H1 (cell line): ENCODE data around the gene ANXA4. TPM values are rescaled to one million over a fixed set of nuclear protein-coding genes. Genes with fewer than 3 reads are reported as not detected.

Experiments
- CTCF ChIA-PET: fragments of 300-600 bp; sonication (Branson Sonifier 250); formaldehyde crosslinking; loops from one replicate; lab custom pipeline; 2021; ENCODE audit not compliant: partially characterized antibody; lab: Charles Lee
- POLR2A ChIA-PET: fragments of 300-600 bp; sonication (Branson Sonifier 250); formaldehyde crosslinking; loops from one replicate; lab custom pipeline; 2021; ENCODE audit warnings: inconsistent platforms; ENCODE audit not compliant: partially characterized antibody; lab: Charles Lee
- DNase-seq, 2 experiments: peaks; one replicate each; pipeline versions ENCODE4 v3.0.0 to v3.0.0-alpha.2; 2010 to 2022; ENCODE audit warnings: low spot score in 2 of 2, low read depth in 1 of 2, mixed read lengths in 1 of 2
- FAIRE-seq: peaks from 2 replicates; lab custom pipeline; 2011; peaks lifted over from hg19 to GRCh38; lab: Jason Lieb, UNC
- H2AFZ ChIP-seq: 2 replicates; pipeline ENCODE4 v1.8.1; 2012; ENCODE audit warnings: low read length, inconsistent platforms
- H2AK5ac ChIP-seq: 2 replicates; pipeline ENCODE4 v1.6.1; 2013; ENCODE audit warnings: low read depth, low read length
- H2BK120ac ChIP-seq: replicated peaks from 2 replicates; pipeline ENCODE3; 2013; ENCODE audit warnings: low read depth, low read length, inconsistent platforms
- H2BK12ac ChIP-seq: 2 replicates; pipeline ENCODE4 v1.6.1; 2013; ENCODE audit warnings: low read depth, low read length
- H2BK15ac ChIP-seq: 2 replicates; pipeline ENCODE4 v1.6.1; 2013; ENCODE audit warnings: low read length
- H2BK20ac ChIP-seq: 2 replicates; pipeline ENCODE4 v1.6.1; 2013; ENCODE audit warnings: low read length
- H2BK5ac ChIP-seq: 2 replicates; pipeline ENCODE4 v1.6.1; 2013; ENCODE audit warnings: low read depth, low read length
- H3K14ac ChIP-seq: 2 replicates; pipeline ENCODE4 v1.6.1; 2013; ENCODE audit warnings: inconsistent platforms; ENCODE audit not compliant: insufficient read length
- H3K18ac ChIP-seq: 2 replicates; pipeline ENCODE4 v1.6.1; 2013; ENCODE audit warnings: low read length; ENCODE audit errors: extremely low read depth
- H3K23ac ChIP-seq: 2 replicates; pipeline ENCODE4 v1.6.1; 2013; ENCODE audit warnings: inconsistent platforms; ENCODE audit not compliant: insufficient read length
- H3K23me2 ChIP-seq: 2 replicates; pipeline ENCODE4 v1.6.1; 2013; ENCODE audit warnings: low read depth, low read length
- H3K27ac ChIP-seq: 2 replicates; pipeline ENCODE4 v1.6.1; 2011; ENCODE audit warnings: low read depth, low read length, inconsistent platforms
- H3K27me3 ChIP-seq, 4 experiments: replicated peaks in 1 of 4; 1 replicate in 1 of 4; 2 replicates in 3 of 4; pipeline versions ENCODE4 v1.6.1 to v1.8.1; 2011 to 2013; ENCODE audit warnings: low read length in 3 of 4, mild to moderate bottlenecking in 3 of 4, inconsistent platforms in 2 of 4, mixed read lengths in 2 of 4, moderate library complexity in 1 of 4; ENCODE audit not compliant: control insufficient read depth in 3 of 4, insufficient read depth in 3 of 4; ENCODE audit errors: extremely low read depth in 1 of 4
- H3K36me3 ChIP-seq, 4 experiments: 2 replicates each; pipeline versions ENCODE4 v1.6.1 to v1.8.1; 2011 to 2013; ENCODE audit warnings: mild to moderate bottlenecking in 4 of 4, low read length in 3 of 4, moderate library complexity in 2 of 4, control low read depth in 1 of 4, inconsistent platforms in 1 of 4; ENCODE audit not compliant: insufficient read depth in 4 of 4, control insufficient read depth in 2 of 4
- H3K4ac ChIP-seq: replicated peaks from 2 replicates; pipeline ENCODE3; 2013; ENCODE audit warnings: low read length, low read depth, mixed read lengths, inconsistent platforms; ENCODE audit not compliant: insufficient read length
- H3K4me1 ChIP-seq, 4 experiments: replicated peaks in 1 of 4; 1 replicate in 1 of 4; 2 replicates in 3 of 4; pipeline versions ENCODE4 v1.6.1 to v1.8.1; 2011 to 2013; ENCODE audit warnings: low read length in 3 of 4, inconsistent platforms in 2 of 4, mixed read lengths in 1 of 4; ENCODE audit not compliant: insufficient read depth in 4 of 4, control insufficient read depth in 3 of 4
- H3K4me2 ChIP-seq, 2 experiments: 2 replicates each; pipeline versions ENCODE4 v1.6.1 to v1.8.1; 2011 to 2013; ENCODE audit warnings: low read depth in 2 of 2, low read length in 2 of 2, control low read depth in 1 of 2, inconsistent platforms in 1 of 2, mild to moderate bottlenecking in 1 of 2; ENCODE audit not compliant: insufficient read depth in 1 of 2
- H3K4me3 ChIP-seq, 4 experiments: fragments of 200-600, 300-600 bp in 1 of 4; sonication (generic), shearing (Covaris generic), sonication (Bioruptor Twin) in 1 of 4; 2 replicates each; pipeline versions ENCODE4 v1.5.1 to v1.8.1; 2011 to 2016; ENCODE audit warnings: low read length in 4 of 4, low read depth in 3 of 4, control low read depth in 2 of 4, inconsistent platforms in 2 of 4, mild to moderate bottlenecking in 2 of 4, mixed read lengths in 1 of 4, moderate library complexity in 1 of 4; ENCODE audit not compliant: insufficient read depth in 2 of 4; ENCODE audit errors: extremely low read depth in 1 of 4
- H3K56ac ChIP-seq: replicated peaks from 2 replicates; pipeline ENCODE3; 2013; ENCODE audit warnings: low read depth, mild to moderate bottlenecking, mixed read lengths, low read length, inconsistent platforms; ENCODE audit not compliant: insufficient read length
- H3K79me1 ChIP-seq: 2 replicates; pipeline ENCODE4 v1.6.1; 2013; ENCODE audit warnings: low read depth, low read length, control low read depth
- H3K79me2 ChIP-seq, 2 experiments: 2 replicates each; pipeline versions ENCODE4 v1.6.1 to v1.8.1; 2012 to 2013; ENCODE audit warnings: low read length in 2 of 2, mild to moderate bottlenecking in 2 of 2, inconsistent platforms in 1 of 2; ENCODE audit not compliant: insufficient read depth in 2 of 2, control insufficient read depth in 1 of 2
- H3K9ac ChIP-seq, 4 experiments: replicated peaks in 1 of 4; 1 replicate in 1 of 4; 2 replicates in 3 of 4; pipeline versions ENCODE4 v1.6.1 to v1.8.1; 2011 to 2013; ENCODE audit warnings: low read depth in 3 of 4, low read length in 3 of 4, control low read depth in 2 of 4, mild to moderate bottlenecking in 2 of 4, moderate library complexity in 2 of 4, inconsistent platforms in 1 of 4; ENCODE audit errors: extremely low read depth in 1 of 4
- H3K9me3 ChIP-seq, 2 experiments: 2 replicates each; pipeline versions ENCODE4 v1.6.1 to v1.8.1; 2012 to 2013; ENCODE audit warnings: mild to moderate bottlenecking in 2 of 2, moderate library complexity in 2 of 2, control low read depth in 1 of 2, inconsistent platforms in 1 of 2, low read depth in 1 of 2, low read length in 1 of 2, mixed read lengths in 1 of 2; ENCODE audit not compliant: insufficient read depth in 2 of 2
- H4K20me1 ChIP-seq, 2 experiments: replicated peaks in 1 of 2; 2 replicates each; pipeline versions ENCODE3 to v1.8.1; 2011 to 2013; ENCODE audit warnings: inconsistent platforms in 2 of 2, low read length in 2 of 2, mild to moderate bottlenecking in 1 of 2; ENCODE audit not compliant: insufficient read depth in 2 of 2, control insufficient read depth in 1 of 2
- H4K5ac ChIP-seq: 2 replicates; pipeline ENCODE4 v1.6.1; 2013; ENCODE audit warnings: low read length, low read depth, mixed read lengths, inconsistent platforms; ENCODE audit not compliant: insufficient read length
- H4K8ac ChIP-seq: 2 replicates; pipeline ENCODE4 v1.8.0; 2013; ENCODE audit warnings: mild to moderate bottlenecking, moderate library complexity, low read length, inconsistent platforms; ENCODE audit not compliant: insufficient read depth; ENCODE audit errors: extremely low read depth
- H4K91ac ChIP-seq: replicated peaks from 2 replicates; pipeline ENCODE3; 2013; ENCODE audit warnings: low read length, mixed read lengths, inconsistent platforms; ENCODE audit not compliant: insufficient read length
- CHD1 ChIP-seq: IDR thresholded peaks from 2 replicates; pipeline ENCODE4 v1.6.1; 2012; ENCODE audit warnings: low read depth, low read length, improper control_type of control experiment
- CTBP2 ChIP-seq: IDR thresholded peaks from 2 replicates; pipeline ENCODE4 v1.7.0; 2011; ENCODE audit warnings: borderline replicate concordance, mild to moderate bottlenecking, moderate library complexity, mixed read lengths, low read length; ENCODE audit not compliant: insufficient read depth, insufficient read length
- EGR1 ChIP-seq: IDR thresholded peaks from 2 replicates; pipeline ENCODE4 v1.6.1; 2011; ENCODE audit warnings: low read depth, low read length, borderline replicate concordance
- EP300 ChIP-seq, 2 experiments: IDR thresholded peaks; 1 replicate in 1 of 2; 2 replicates in 1 of 2; pipeline ENCODE4 v1.6.1; 2011 to 2012; ENCODE audit warnings: low read depth in 2 of 2, low read length in 2 of 2, mild to moderate bottlenecking in 2 of 2, borderline replicate concordance in 1 of 2, inconsistent platforms in 1 of 2, moderate library complexity in 1 of 2
- EZH2 ChIP-seq: fragments of 200-600 bp; sonication (generic); IDR thresholded peaks from 2 replicates; pipeline ENCODE4 v1.7.1; 2012; ENCODE audit warnings: low read depth, mild to moderate bottlenecking, moderate library complexity, low read length, inconsistent platforms; ENCODE audit not compliant: severe bottlenecking
- HDAC6 ChIP-seq: IDR thresholded peaks from one replicate; pipeline ENCODE4 v1.7.1; 2012; ENCODE audit warnings: low read depth, mild to moderate bottlenecking, inconsistent platforms, low read length, moderate library complexity
- MAFK ChIP-seq: IDR thresholded peaks from 2 replicates; pipeline ENCODE4 v1.6.1; 2012; ENCODE audit warnings: low read depth, mild to moderate bottlenecking, improper control_type of control experiment, low read length
- TBP ChIP-seq: IDR thresholded peaks from 2 replicates; pipeline ENCODE4 v1.6.1; 2011; ENCODE audit warnings: low read depth, low read length, improper control_type of control experiment
- TEAD4 ChIP-seq: IDR thresholded peaks from 2 replicates; pipeline ENCODE4 v1.6.1; 2012; ENCODE audit warnings: low read depth, low read length, inconsistent platforms, mixed read lengths
- YY1 ChIP-seq: IDR thresholded peaks from 2 replicates; pipeline ENCODE4 v1.6.1; 2011; ENCODE audit warnings: low read depth, mild to moderate bottlenecking, low read length
- WGBS, 2 experiments: shearing (Covaris generic) in 1 of 2; methylation state at CpG; one replicate each; pipeline versions ENCODE4 v1.1.6 to v1.1.7; 2013 to 2015; ENCODE audit warnings: low lambda C conversion rate in 2 of 2, mixed read lengths in 2 of 2, inconsistent platforms in 1 of 2, low coverage in 1 of 2, missing lambda C conversion rate in 1 of 2; ENCODE audit not compliant: insufficient replicate concordance in 2 of 2, insufficient coverage in 1 of 2, insufficient read length in 1 of 2; ENCODE audit errors: extremely low coverage in 1 of 2, missing lambda C conversion rate in 1 of 2; 5-methylcytosine and 5-hydroxymethylcytosine counted together
- polyA plus RNA-seq, 7 experiments: library from polyadenylated mRNA; depleted of rRNA in 3 of 7; stranded (reverse) in 5 of 7; unstranded in 2 of 7; fragments of >200 nt in 5 of 7; fragments of 200-250 nt in 2 of 7; gene quantifications; 1 replicate in 5 of 7; 2 replicates in 1 of 7; 4 replicates in 1 of 7; pipeline versions ENCODE4 v1.2.1 to v1.2.3, GENCODE V29; 2011 to 2013; ENCODE audit warnings: missing spikeins in 2 of 7, mixed read lengths in 2 of 7
- total RNA-seq: library from RNA; stranded (reverse); fragmentation: NEBNext Ultra II Directional; extraction: Animal tissue kit (Norgen Biotek cat#: 25700); gene quantifications from 2 replicates; pipeline ENCODE4 v1.2.1, GENCODE V29; 2021
- TF ChIP-seq, protein P1 (sequence below): IDR thresholded peaks from 2 replicates; pipeline ENCODE4 v1.6.1; 2012; ENCODE audit warnings: inconsistent platforms
- TF ChIP-seq, protein P2 (sequence below): IDR thresholded peaks from 2 replicates; pipeline ENCODE4 v1.6.1; 2012; ENCODE audit warnings: inconsistent platforms

Gene ANXA4
- total and polyA plus RNA-seq, 2 of the 8 experiments (the other 6 are each of a cell fraction or from before 2014, with no cell fraction given) = 9.4 to 17.6 TPM

DNA sequence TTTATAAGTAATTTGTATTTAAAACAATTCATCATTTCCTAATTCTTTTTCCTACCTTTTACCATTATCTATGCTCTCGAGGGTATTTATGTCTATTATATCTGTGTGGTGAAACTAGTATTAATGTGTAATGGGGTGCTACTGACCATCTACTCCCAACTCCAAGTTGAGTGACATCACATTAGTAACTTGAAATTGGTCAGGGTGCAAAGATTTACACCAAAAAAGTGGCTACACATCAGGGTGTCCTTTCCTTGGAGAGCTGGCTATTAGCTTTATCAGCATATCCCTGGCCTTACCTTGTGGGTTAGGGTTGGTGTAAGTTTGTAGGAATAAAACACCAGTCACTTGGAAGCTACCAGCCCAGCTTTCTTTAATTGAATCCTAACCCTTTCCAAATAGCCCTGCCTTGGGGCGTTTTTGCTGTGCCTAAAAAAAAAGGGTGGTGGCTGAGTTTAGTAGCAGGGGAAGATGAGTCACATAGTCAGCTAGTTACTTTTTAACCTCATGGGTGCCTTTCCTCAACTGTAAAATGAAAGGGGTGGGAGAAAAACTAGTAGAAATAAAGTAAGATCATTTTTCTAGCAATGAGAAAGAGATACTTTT is 14.0 kb downstream of the ANXA4 start:
- WGBS, 2 experiments = 81% methylated on average over 2 of the region's 2 CpGs; no CpG with 5 or more reads in 1 of the 2 experiments
- Histone ChIP-seq H3K23ac (no peak overlapping the region), H3K36me3 (no peaks in the 10 kb centered on the region), H2BK20ac (no peak overlapping the region), H2BK120ac (no peak overlapping the region), H2BK5ac (no peak overlapping the region), H2AK5ac (no peak overlapping the region), H3K27me3 (no peaks in the 10 kb centered on the region), H2BK12ac (no peak overlapping the region), H4K91ac (no peak overlapping the region), H4K8ac (no peak overlapping the region), H3K4me3 (no peak overlapping the region), H3K79me1 (no peaks in the 10 kb centered on the region), H3K9me3 (no peaks in the 10 kb centered on the region), H3K9ac (no peak overlapping the region), H4K5ac (no peak overlapping the region), H3K23me2 (no peaks in the 10 kb centered on the region), H3K4ac (no peak overlapping the region), H3K27ac (no peak overlapping the region), H3K18ac (no peak overlapping the region), H3K14ac (no peak overlapping the region), H2BK15ac (no peak overlapping the region), H3K4me1 (no peaks in the 10 kb centered on the region), H3K56ac (no peak overlapping the region), H2AFZ (no peak overlapping the region), H3K79me2 (no peaks in the 10 kb centered on the region), H4K20me1 (no peaks in the 10 kb centered on the region), H3K4me2 (no peak overlapping the region)
- POLR2A ChIA-PET = interaction anchor here (0.7 kb wide), 1 partner anchor 11 kb away, joined by 3 read pairs; no protein-coding TSS in a partner anchor
- FAIRE-seq (no peak), DNase-seq (no peak)
- CTCF ChIA-PET = interaction anchor here (0.6 to 1.2 kb wide), 4 partner anchors 15 to 62 kb away, joined by 3 to 4 read pairs (median 4); partner anchors contain the start of gene ANXA4
- no peak for TF ChIP-seq CHD1
- TF ChIP-seq, protein P1, sequence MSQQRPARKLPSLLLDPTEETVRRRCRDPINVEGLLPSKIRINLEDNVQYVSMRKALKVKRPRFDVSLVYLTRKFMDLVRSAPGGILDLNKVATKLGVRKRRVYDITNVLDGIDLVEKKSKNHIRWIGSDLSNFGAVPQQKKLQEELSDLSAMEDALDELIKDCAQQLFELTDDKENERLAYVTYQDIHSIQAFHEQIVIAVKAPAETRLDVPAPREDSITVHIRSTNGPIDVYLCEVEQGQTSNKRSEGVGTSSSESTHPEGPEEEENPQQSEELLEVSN = no peak
- TF ChIP-seq, protein P2, sequence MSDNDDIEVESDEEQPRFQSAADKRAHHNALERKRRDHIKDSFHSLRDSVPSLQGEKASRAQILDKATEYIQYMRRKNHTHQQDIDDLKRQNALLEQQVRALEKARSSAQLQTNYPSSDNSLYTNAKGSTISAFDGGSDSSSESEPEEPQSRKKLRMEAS = no peak
- no peak for TF ChIP-seq TEAD4
- no peak for TF ChIP-seq EP300 (IDR thresholded peaks at IDR 0.05; ENCODE audit: borderline replicate concordance in 1 of 2, low read depth in 2 of 2, low read length in 2 of 2)
- TF ChIP-seq HDAC6 = no peak
- TF ChIP-seq CTBP2 = no peak
- no peak for TF ChIP-seq EGR1
- TF ChIP-seq YY1 = no peak
- TF ChIP-seq MAFK = no peak
- no peak for TF ChIP-seq EZH2
- no peak for TF ChIP-seq TBP
